ENCODE results near the gene SIL1. TPM values are rescaled to one million over a fixed set of nuclear protein-coding genes. Genes with fewer than 3 reads are reported as not detected.

The SIL1 gene
- total and polyA plus RNA-seq, 8 donors = 22.2 to 83.6 (median 33.4) TPM

DNA sequence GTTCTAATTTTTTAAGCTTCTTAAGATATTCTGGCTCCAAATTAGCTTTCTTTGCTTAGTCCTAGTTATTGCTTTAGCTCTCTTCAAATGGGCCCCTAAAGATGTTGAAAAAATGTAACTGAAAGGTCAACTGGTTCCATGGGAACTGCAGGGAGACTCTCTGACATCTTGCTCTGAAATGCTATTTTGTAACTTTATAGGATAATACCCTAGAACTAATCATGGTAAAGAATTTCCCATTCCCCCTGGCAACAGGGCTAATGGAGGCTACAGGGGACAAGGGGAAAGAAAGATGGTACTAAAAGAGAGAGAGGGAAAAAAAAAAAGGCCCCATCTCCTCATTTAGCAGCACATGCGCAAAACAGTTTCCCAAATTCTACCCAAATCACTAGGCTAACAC, 39.4 kb downstream of the SIL1 start:
- intact Hi-C loops (cut with DNase I; ENCODE audit: low total_unique reads) = no loop called here
- no peak for TF ChIP-seq POLR2A (IDR thresholded peaks at IDR 0.05)
- no peak for TF ChIP-seq POLR2AphosphoS5 (IDR thresholded peaks at IDR 0.05)
- TF ChIP-seq, protein P1, sequence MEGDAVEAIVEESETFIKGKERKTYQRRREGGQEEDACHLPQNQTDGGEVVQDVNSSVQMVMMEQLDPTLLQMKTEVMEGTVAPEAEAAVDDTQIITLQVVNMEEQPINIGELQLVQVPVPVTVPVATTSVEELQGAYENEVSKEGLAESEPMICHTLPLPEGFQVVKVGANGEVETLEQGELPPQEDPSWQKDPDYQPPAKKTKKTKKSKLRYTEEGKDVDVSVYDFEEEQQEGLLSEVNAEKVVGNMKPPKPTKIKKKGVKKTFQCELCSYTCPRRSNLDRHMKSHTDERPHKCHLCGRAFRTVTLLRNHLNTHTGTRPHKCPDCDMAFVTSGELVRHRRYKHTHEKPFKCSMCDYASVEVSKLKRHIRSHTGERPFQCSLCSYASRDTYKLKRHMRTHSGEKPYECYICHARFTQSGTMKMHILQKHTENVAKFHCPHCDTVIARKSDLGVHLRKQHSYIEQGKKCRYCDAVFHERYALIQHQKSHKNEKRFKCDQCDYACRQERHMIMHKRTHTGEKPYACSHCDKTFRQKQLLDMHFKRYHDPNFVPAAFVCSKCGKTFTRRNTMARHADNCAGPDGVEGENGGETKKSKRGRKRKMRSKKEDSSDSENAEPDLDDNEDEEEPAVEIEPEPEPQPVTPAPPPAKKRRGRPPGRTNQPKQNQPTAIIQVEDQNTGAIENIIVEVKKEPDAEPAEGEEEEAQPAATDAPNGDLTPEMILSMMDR (IDR thresholded peaks at IDR 0.05) = no peak
- TF ChIP-seq EP300 (IDR thresholded peaks at IDR 0.05) = no peak
- 96 to 100% (median 100%) methylated on average over 1 of the region's 1 CpG for WGBS, 5 donors
- no peak for DNase-seq
- no peak overlapping the region for H3K4me3 ChIP-seq
- no peak overlapping the region for H3K27ac ChIP-seq
- peaks cover 0 to 28% (median 15%) of the 10 kb centered on the region in 4 donors for H3K4me1 ChIP-seq
- peaks cover 0 to 4% (median 0%) of the 10 kb centered on the region in 4 donors for H3K36me3 ChIP-seq
- H3K27me3 ChIP-seq = no peaks in the 10 kb centered on the region
- H3K9me3 ChIP-seq = no peaks in the 10 kb centered on the region

DNA sequence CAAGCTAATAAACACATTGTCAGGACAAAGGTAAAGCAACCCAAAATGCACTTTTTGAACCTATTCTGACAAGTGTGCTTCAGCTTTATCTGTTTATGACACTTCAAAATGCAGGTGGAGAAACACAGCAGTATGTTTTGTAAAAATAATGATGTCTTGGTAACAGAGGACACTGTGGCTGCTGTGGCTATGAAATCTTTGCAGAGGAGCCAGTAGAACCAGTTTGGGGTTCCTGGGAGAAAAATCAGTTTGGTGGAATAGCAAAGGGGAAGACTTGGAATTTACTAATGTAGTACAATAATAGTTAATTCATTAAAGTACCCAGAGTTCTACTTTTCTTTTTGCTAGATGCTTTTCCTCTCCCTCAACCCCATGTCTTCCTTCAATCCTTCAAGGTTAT, 40.6 kb downstream of the SIL1 start:
- Histone ChIP-seq H3K4me3 (no peak overlapping the region), H3K36me3 (peaks cover 0 to 4% (median 0%) of the 10 kb centered on the region in 4 donors), H3K27me3 (no peaks in the 10 kb centered on the region), H3K4me1 (peaks cover 0 to 28% (median 14%) of the 10 kb centered on the region in 4 donors), H3K27ac (no peak overlapping the region), H3K9me3 (no peaks in the 10 kb centered on the region)
- peak in 1 of 2 donors; percentile 28 for DNase-seq
- intact Hi-C loops (cut with DNase I; ENCODE audit: low total_unique reads) = no loop called here
- TF ChIP-seq, protein P1 (IDR thresholded peaks at IDR 0.05) = no peak
- TF ChIP-seq EP300 (IDR thresholded peaks at IDR 0.05) (no peak), POLR2AphosphoS5 (IDR thresholded peaks at IDR 0.05) (no peak), POLR2A (IDR thresholded peaks at IDR 0.05) (no peak)

DNA sequence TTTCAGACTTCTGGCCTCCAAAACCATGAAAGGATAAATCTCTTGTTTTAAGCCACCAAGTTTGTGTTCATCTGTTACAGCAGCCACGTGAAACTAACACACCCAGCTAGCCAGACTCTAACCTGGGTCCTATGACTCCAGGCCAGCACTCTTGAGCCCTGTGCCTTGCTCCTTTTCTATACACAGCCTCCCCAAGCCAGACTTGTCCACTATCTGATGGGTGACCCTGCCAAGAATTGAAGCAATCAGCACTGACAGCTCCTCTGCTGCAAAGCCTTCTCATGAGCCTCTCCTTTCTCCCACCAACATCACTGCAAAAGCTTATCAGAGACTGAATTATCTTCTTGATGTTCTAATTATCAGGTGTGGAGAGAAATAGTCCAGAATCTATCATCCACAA, 41.4 kb downstream of the SIL1 start:
- intact Hi-C loops (cut with DNase I; ENCODE audit: low total_unique reads) = no loop called here
- H3K27ac ChIP-seq = no peak overlapping the region

DNA sequence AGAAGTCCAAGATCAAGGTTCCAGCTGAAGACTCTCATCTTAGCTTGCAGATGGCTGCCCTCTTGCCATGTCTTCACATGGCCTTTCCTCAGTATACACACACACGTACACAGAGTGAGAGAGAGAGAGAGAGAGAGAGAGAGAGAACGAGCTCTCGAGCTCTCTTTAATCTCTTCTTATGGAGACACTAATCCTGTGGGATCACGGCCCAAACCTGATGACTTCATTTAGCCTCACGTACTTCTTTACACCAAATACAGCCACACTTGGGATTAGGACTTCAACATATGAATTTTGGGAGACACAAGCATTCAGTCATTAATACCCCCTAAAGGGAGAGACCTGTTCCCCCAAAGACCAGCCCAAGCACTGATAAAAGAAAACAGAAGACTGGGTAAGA, 42.8 kb downstream of the SIL1 start:
- H3K4me3 ChIP-seq = no peak overlapping the region
- intact Hi-C loops (cut with DNase I; ENCODE audit: low total_unique reads) = no loop called here
- peaks cover 0 to 4% (median 0%) of the 10 kb centered on the region in 4 donors for H3K36me3 ChIP-seq
- H3K27ac ChIP-seq = no peak overlapping the region
- H3K4me1 ChIP-seq = peaks cover 5 to 42% (median 27%) of the 10 kb centered on the region in 4 donors
- DNase-seq = no peak
- no peaks in the 10 kb centered on the region for H3K9me3 ChIP-seq
- TF ChIP-seq, protein P1 (IDR thresholded peaks at IDR 0.05) = no peak
- TF ChIP-seq EP300 (IDR thresholded peaks at IDR 0.05) = no peak
- TF ChIP-seq POLR2AphosphoS5 (IDR thresholded peaks at IDR 0.05) = no peak
- TF ChIP-seq POLR2A (IDR thresholded peaks at IDR 0.05) = no peak
- H3K27me3 ChIP-seq = no peaks in the 10 kb centered on the region
- 74 to 88% (median 78%) methylated on average over 5 of the region's 5 CpGs for WGBS, 5 donors

More for the DNA sequence above, 41.4 kb downstream of the SIL1 start:
- Histone ChIP-seq H3K4me3 (no peak overlapping the region), H3K36me3 (peaks cover 0 to 4% (median 0%) of the 10 kb centered on the region in 4 donors), H3K4me1 (peaks cover 0 to 29% (median 14%) of the 10 kb centered on the region in 4 donors), H3K9me3 (no peaks in the 10 kb centered on the region), H3K27me3 (no peaks in the 10 kb centered on the region)
- no peak for DNase-seq
- WGBS, 5 donors = 74 to 100% (median 96%) methylated on average over 1 of the region's 1 CpG
- no peak for TF ChIP-seq POLR2AphosphoS5 (IDR thresholded peaks at IDR 0.05)
- TF ChIP-seq EP300 (IDR thresholded peaks at IDR 0.05) = no peak
- TF ChIP-seq, protein P1 (IDR thresholded peaks at IDR 0.05) = no peak
- TF ChIP-seq POLR2A (IDR thresholded peaks at IDR 0.05) = no peak
